ENCODE measurements around the gene KBTBD7. TPM values are rescaled to one million over a fixed set of nuclear protein-coding genes. Genes with fewer than 3 reads are reported as not detected.

KBTBD7 gene
- total and polyA plus RNA-seq, 3 donors from 2014 or later, result 7.7 to 11.0 (median 11.0) TPM

- Histone ChIP-seq H3K27ac (no peak overlapping the region), H3K36me3 (ENCODE audit: low read depth, missing control alignments) (no peaks in the 10 kb centered on the region), H3K4me1 (peaks cover 9% of the 10 kb centered on the region), H3K27me3 (no peaks in the 10 kb centered on the region), H3K4me3 (no peak overlapping the region), H3K9me3 (no peaks in the 10 kb centered on the region)
- no peak for TF ChIP-seq CTCF (IDR thresholded peaks at IDR 0.05)
- no peak for TF ChIP-seq POLR2A (IDR thresholded peaks at IDR 0.05)
- 81 to 96% methylated on average over 2 of the region's 2 CpGs for WGBS, 2 donors
- no peak for DNase-seq
- intact Hi-C loops (cut with DNase I; ENCODE audit: low total_unique reads), result no loop called here
Observed at GRCh38 chr13:41199526-41199925, 5.2 kb upstream of the KBTBD7 start.

GRCh38 chr13:41199079-41199478 lies 4.7 kb upstream of the KBTBD7 start:
- peaks cover 4% of the 10 kb centered on the region for H3K4me1 ChIP-seq
- no peaks in the 10 kb centered on the region for H3K27me3 ChIP-seq
- 86 to 94% methylated on average over 5 of the region's 5 CpGs for WGBS, 2 donors
- no peak overlapping the region for H3K27ac ChIP-seq
- H3K36me3 ChIP-seq (ENCODE audit: low read depth, missing control alignments), result no peaks in the 10 kb centered on the region
- no peak for DNase-seq
- intact Hi-C loops (cut with DNase I; ENCODE audit: low total_unique reads), result no loop called here
- TF ChIP-seq CTCF (IDR thresholded peaks at IDR 0.05), result no peak
- TF ChIP-seq POLR2A (IDR thresholded peaks at IDR 0.05), result no peak
- no peak overlapping the region for H3K4me3 ChIP-seq
- no peaks in the 10 kb centered on the region for H3K9me3 ChIP-seq

- Histone ChIP-seq H3K9me3 (no peaks in the 10 kb centered on the region), H3K4me3 (no peak overlapping the region), H3K27me3 (no peaks in the 10 kb centered on the region), H3K4me1 (no peaks in the 10 kb centered on the region), H3K36me3 (ENCODE audit: low read depth, missing control alignments) (no peaks in the 10 kb centered on the region), H3K27ac (no peak overlapping the region)
- intact Hi-C loops (cut with DNase I; ENCODE audit: low total_unique reads), result no loop called here
- no peak for DNase-seq
- no peak for TF ChIP-seq POLR2A (IDR thresholded peaks at IDR 0.05)
- TF ChIP-seq CTCF (IDR thresholded peaks at IDR 0.05), result no peak
- WGBS, 2 donors, result 76 to 78% methylated on average over 2 of the region's 2 CpGs
Observed at GRCh38 chr13:41196620-41197019, 2.3 kb upstream of the KBTBD7 start.

GRCh38 chr13:41196011-41196410 lies 1.6 kb upstream of the KBTBD7 start:
- TF ChIP-seq POLR2A (IDR thresholded peaks at IDR 0.05) (no peak), CTCF (IDR thresholded peaks at IDR 0.05) (no peak)
- H3K27ac ChIP-seq, result no peak overlapping the region
- intact Hi-C loops (cut with DNase I; ENCODE audit: low total_unique reads), result no loop called here
- H3K4me1 ChIP-seq, result no peaks in the 10 kb centered on the region
- H3K9me3 ChIP-seq, result no peaks in the 10 kb centered on the region
- H3K36me3 ChIP-seq (ENCODE audit: low read depth, missing control alignments), result no peaks in the 10 kb centered on the region
- H3K27me3 ChIP-seq, result no peaks in the 10 kb centered on the region
- DNase-seq, result no peak
- H3K4me3 ChIP-seq, result no peak overlapping the region

GRCh38 chr13:41193469-41193868 lies 900 bp downstream of the KBTBD7 start:
- Histone ChIP-seq H3K27ac (no peak overlapping the region), H3K4me3 (peak overlapping the region; percentile 67 to 81), H3K27me3 (no peaks in the 10 kb centered on the region), H3K36me3 (ENCODE audit: low read depth, missing control alignments) (no peaks in the 10 kb centered on the region), H3K9me3 (no peaks in the 10 kb centered on the region), H3K4me1 (no peaks in the 10 kb centered on the region)
- no peak for TF ChIP-seq CTCF (IDR thresholded peaks at IDR 0.05)
- no peak for TF ChIP-seq POLR2A (IDR thresholded peaks at IDR 0.05)
- intact Hi-C loops (cut with DNase I; ENCODE audit: low total_unique reads), result no loop called here
- 70 to 85% methylated on average over 12 to 18 of the region's 18 CpGs for WGBS, 2 donors
- DNase-seq, result peak; percentile 16
